IPS DF 6.9 (cell line): ENCODE results near the gene TYW3.
A peak's percentile ranks its signal among the peaks of the same experiment; 100 is the strongest.
"Not testable (repeated sequence)": the region's sequence is repeated elsewhere in the genome, so short reads cannot be mapped to it uniquely, and the experiment has no call there.

Experiments
- DNase-seq: peaks from one replicate; pipeline ENCODE4 v3.0.0-alpha.2; 2013; ENCODE audit warnings: low read depth, low spot score
- H3K27ac ChIP-seq: one replicate; pipeline ENCODE4 v1.5.1; 2013; ENCODE audit warnings: low read length, control low read depth
- H3K27me3 ChIP-seq: 2 replicates; pipeline ENCODE4 v1.6.1; 2013; ENCODE audit warnings: mild to moderate bottlenecking, low read length; ENCODE audit not compliant: control insufficient read depth, insufficient read depth
- H3K36me3 ChIP-seq: 2 replicates; pipeline ENCODE4 v1.6.1; 2013; ENCODE audit warnings: low read length; ENCODE audit not compliant: control insufficient read depth, insufficient read depth
- H3K4me1 ChIP-seq: 2 replicates; pipeline ENCODE4 v1.6.1; 2013; ENCODE audit warnings: low read length; ENCODE audit not compliant: control insufficient read depth, insufficient read depth
- H3K4me3 ChIP-seq: 2 replicates; pipeline ENCODE4 v1.5.1; 2013; ENCODE audit warnings: mild to moderate bottlenecking, low read length
- H3K9me3 ChIP-seq: 2 replicates; pipeline ENCODE4 v1.6.1; 2013; ENCODE audit warnings: low read length, inconsistent platforms; ENCODE audit not compliant: control insufficient read depth, insufficient read depth
- WGBS: extraction: QIAGEN DNeasy Blood & Tissue Kit; methylation state at CpG from one replicate; pipeline ENCODE4 v1.1.7; 2013; ENCODE audit warnings: mixed read lengths, missing lambda C conversion rate; ENCODE audit not compliant: insufficient read length, insufficient coverage; 5-methylcytosine and 5-hydroxymethylcytosine counted together

Gene TYW3

DNA sequence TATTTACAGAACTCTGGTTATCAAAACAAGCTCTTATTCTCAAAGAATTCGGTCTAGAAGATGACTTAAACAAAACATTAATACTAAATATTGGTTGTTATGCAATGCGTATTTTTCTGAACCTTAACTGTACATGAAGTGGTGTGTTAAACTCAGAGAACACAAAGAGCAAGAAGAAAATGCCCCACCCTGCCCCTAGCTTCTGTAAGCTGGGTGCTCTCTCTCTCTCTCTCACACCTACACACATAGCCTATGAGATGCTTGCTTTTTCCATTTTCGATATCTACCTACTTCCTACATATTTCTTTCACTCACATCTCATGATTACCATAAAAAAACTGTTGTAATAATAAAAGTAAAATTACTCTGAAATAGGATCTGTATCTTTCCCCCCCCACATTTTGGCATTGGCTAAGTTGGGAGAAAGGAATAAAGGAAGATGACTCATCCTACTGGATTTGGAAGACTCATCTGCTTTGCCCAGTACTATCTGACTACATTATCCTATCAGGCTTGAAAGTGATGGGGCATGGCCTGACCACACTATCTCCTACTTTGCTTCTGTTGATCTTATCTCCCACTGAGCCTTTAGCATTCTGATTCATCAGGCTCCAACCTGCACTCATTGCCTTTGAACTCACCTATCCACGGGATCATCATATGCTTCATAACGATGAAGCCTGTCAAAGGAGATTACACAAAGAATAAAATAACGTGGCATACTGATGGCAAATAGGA, 3.0 kb upstream of the TYW3 start:
- no peak overlapping the region for H3K27ac ChIP-seq
- no peak for DNase-seq
- WGBS = 100% methylated on average over 1 of the region's 6 CpGs
- no peak overlapping the region for H3K4me3 ChIP-seq
- no peaks in the 10 kb centered on the region for H3K36me3 ChIP-seq
- no peaks in the 10 kb centered on the region for H3K27me3 ChIP-seq
- H3K9me3 ChIP-seq = no peaks in the 10 kb centered on the region
- H3K4me1 ChIP-seq = peaks cover 2% of the 10 kb centered on the region; the same call in 1 of the 2 replicates

DNA sequence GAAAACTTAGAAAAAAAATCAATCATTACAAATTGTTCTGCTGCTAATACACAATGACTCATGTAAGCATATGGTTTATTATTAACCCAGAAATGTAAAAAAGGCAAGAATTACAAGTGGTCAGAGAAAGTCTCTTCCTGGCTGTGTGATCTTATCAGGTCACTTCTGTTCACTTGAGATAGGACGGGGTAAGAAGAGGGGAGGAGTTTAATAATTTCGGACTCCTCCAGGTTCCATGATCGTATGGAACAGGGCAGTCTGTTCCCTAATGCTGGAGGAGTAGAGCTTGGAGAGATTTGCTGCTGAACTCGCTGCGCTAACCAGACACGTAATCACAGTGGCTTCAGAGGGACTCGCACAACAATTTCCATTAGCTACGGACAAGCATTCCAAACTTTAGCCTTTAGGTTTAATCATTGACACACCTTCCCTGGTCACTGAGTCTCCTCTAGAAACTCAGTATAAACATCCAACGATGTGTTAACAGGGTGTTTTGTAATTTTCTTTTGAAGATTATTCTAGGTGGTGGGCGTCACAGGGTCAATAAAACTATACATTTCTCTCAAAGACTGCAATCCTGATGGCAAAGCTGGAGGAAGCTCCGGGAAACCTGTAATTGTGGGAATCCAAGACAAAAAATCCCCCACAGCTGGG, 1.4 kb upstream of the TYW3 start:
- no CpG with 5 or more reads among the region's 11 CpGs for WGBS
- H3K36me3 ChIP-seq = no peaks in the 10 kb centered on the region
- H3K27me3 ChIP-seq = no peaks in the 10 kb centered on the region
- H3K4me3 ChIP-seq = no peak overlapping the region
- H3K4me1 ChIP-seq = peaks cover 2% of the 10 kb centered on the region; the same call in 1 of the 2 replicates
- no peak overlapping the region for H3K27ac ChIP-seq
- no peaks in the 10 kb centered on the region for H3K9me3 ChIP-seq
- DNase-seq = no peak

DNA sequence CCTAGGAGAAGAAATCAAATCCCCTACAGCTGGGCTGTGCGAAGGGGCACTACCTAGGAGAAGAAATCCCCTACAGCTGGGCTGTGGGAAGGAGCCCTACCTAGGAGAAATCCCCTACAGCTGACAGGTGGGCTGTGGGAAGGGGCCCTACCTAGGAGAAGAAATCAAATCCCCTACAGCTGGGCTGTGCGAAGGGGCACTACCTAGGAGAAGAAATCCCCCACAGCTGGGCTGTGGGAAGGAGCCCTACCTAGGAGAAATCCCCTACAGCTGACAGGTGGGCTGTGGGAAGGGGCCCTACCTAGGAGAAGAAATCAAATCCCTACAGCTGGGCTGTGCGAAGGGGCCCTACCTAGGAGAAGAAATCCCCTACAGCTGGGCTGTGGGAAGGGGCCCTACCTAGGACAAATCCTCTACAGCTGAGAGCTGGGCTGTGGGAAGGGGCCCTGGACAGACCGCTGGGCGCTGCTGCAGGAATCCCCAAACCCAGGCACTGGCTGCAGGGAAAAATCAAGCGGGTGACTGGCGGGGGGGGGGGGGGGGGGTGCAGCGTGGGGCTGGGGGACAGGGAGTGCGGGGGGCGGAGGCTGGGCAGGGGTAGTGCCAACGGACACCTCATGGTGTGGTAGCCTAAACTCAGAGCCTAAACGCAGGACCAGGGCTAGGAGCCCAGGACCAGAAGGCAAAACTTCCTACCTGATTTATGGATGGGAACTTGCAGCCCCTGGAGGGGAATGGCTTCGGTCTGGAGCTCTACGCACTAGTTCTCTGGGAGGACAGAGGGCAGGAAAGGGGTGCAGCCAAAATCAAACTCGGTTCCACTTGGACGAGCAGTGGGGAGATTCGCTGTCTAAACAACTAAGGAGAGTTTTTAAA, 643 bp upstream of the TYW3 start:
- not testable (repeated sequence) for H3K9me3 ChIP-seq, H3K4me1 ChIP-seq, H3K27ac ChIP-seq, H3K36me3 ChIP-seq, H3K27me3 ChIP-seq, DNase-seq
- no CpG with 5 or more reads among the region's 17 CpGs for WGBS
- H3K4me3 ChIP-seq = peak overlapping the region; percentile 51; the same call in 1 of the 2 replicates

DNA sequence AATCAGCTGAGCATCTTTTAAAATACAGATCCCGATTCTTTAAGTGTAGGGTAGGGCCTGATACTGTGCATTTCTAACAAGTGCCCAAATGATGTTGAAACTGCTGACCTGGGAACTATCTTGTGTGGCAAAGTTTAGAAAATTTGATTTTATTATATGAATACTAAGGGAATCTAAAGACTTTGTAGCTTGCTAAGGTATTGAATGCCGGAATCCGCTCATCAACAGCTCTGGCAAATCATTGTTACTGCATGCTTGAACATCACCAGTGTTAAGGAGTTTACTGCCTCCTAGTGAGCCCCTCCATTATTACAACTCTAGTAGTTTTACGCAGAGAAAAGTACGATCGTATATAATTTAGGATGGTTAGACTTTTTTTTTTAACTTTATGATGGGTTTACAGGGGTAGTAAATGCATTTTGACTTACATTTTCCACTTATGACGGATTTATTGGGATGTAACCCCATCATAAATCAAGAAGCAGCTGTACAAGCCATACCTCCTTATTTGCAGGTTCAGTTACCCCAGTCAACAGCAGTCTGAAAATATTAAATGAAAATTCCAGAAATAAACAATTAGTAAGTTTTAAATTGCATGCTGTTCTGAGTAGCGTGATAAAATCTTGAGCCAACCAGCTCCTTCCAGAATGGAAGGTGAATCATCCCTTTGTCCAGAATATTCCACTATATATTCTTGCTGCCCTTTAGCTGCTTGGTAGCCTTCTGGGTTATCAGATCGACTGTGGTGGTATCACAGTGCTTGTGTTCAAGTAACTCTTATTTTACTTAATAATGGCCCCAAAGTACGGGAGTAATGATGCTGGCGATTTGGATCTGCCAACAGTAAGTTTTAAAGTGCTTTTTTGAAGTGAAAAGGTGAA, 892 bp downstream of the TYW3 start:
- DNase-seq = no peak
- no CpG with 5 or more reads among the region's 11 CpGs for WGBS
- no peak overlapping the region for H3K27ac ChIP-seq

DNA sequence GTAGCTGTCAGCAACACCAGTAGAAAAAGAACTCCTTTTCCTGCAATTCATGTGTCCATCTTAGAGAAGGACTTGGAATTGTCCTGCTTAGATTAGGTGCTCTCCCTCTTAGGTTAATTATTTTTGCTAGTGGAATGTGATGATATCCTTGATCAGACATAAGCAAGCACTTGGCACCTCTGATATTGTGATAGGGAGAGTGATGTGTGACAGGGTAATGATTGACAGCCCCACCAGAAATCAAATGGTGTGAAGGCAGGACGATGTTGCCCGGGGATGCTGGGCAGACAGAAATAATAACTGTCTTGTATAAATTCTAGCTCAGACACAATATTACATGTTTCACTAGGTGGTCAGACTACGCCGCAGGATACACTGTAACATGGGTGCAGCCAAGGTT, 4.4 kb downstream of the TYW3 start:
- H3K27ac ChIP-seq = no peak overlapping the region
- no peak overlapping the region for H3K4me3 ChIP-seq
- WGBS = no CpG with 5 or more reads among the region's 4 CpGs
- no peaks in the 10 kb centered on the region for H3K27me3 ChIP-seq
- H3K4me1 ChIP-seq = no peaks in the 10 kb centered on the region
- peaks cover 5% of the 10 kb centered on the region; the same call in 1 of the 2 replicates for H3K36me3 ChIP-seq
- DNase-seq = no peak
- no peaks in the 10 kb centered on the region for H3K9me3 ChIP-seq

More for the DNA sequence above, 892 bp downstream of the TYW3 start:
- Histone ChIP-seq H3K27me3 (no peaks in the 10 kb centered on the region), H3K9me3 (no peaks in the 10 kb centered on the region), H3K4me1 (peaks cover 2% of the 10 kb centered on the region; the same call in 1 of the 2 replicates), H3K36me3 (peaks cover 5% of the 10 kb centered on the region; the same call in 1 of the 2 replicates), H3K4me3 (peak overlapping the region; percentile 51; the same call in 1 of the 2 replicates)

DNA sequence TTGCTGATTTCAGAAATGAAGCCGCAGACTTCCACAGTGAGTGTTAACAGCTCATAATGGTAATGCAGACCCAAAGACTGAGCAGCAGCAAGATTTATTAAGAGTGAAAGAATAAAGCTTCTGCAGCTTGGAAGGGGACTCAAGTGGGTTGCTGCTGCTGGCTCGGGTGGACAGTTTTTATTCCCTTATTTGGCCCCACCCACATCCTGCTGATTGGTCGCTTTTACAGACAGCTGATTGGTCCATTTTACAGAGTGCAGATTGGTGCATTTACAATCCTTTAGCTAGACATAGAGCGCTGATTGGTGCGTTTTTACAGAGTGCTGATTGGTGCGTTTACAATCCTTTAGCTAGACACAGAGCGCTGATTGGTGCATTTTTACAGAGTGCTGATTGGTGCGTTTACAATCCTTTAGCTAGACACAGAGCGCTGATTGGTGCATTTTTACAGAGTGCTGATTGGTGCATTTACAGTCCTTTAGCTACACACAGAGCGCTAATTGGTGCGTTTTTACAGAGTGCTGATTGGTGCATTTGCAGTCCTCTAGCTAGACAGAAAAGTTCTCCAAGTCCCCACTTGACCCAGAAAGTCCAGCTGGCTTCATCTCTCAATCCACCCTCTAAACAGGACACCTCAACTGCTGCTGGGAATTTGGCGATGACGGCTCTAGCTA, 7.5 kb downstream of the TYW3 start:
- not testable (repeated sequence) for H3K27me3 ChIP-seq

DNA sequence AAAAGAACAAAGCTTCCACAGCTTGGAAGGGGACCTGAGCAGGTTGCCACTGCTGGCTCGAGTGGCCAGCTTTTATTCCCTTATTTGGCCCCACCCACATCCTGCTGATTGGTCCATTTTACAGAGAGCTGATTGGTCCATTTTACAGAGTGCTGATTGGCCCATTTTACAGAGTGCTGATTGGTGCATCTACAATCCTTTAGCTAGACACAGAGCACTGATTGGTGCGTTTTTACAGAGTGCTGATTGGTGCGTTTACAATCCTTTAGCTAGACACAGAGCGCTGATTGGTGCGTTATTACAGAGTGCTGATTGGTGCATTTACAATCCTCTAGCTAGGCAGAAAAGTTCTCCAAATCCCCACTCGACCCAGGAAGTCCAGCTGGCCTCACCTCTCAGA, 12.3 kb downstream of the TYW3 start:
- not testable (repeated sequence) for H3K36me3 ChIP-seq, H3K27me3 ChIP-seq, DNase-seq, H3K27ac ChIP-seq, H3K4me3 ChIP-seq, H3K4me1 ChIP-seq, H3K9me3 ChIP-seq
- WGBS = no CpG with 5 or more reads among the region's 6 CpGs

More for the DNA sequence above, 7.5 kb downstream of the TYW3 start:
- DNase-seq, H3K36me3 ChIP-seq, H3K4me1 ChIP-seq, H3K27ac ChIP-seq, H3K9me3 ChIP-seq, H3K4me3 ChIP-seq: not testable (repeated sequence)
- no CpG with 5 or more reads among the region's 13 CpGs for WGBS

DNA sequence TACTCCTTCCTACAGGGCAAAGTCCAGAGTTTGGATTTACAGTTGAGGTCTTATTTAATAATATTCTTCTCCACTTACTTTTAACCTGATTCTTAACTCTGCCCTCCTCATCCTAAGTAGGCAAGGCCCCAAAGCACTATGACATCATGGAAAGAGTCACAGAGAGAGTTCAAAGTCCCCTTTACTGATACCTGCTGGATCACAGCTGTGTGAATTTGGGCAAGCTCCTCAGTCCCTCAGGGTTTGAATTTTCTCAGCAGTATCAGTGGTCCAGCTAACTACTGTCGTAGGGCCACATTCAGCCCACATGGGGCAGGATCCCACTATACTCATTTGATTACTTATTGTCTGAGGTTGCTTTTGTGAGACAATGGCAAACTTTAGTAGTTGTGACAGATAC, 16.0 kb downstream of the TYW3 start:
- no peak for DNase-seq
- Histone ChIP-seq H3K36me3 (no peaks in the 10 kb centered on the region), H3K27me3 (no peaks in the 10 kb centered on the region), H3K27ac (no peak overlapping the region), H3K4me1 (no peaks in the 10 kb centered on the region; the same call in 1 of the 2 replicates), H3K4me3 (no peak overlapping the region), H3K9me3 (no peaks in the 10 kb centered on the region)
- no CpG with 5 or more reads among the region's 1 CpG for WGBS

DNA sequence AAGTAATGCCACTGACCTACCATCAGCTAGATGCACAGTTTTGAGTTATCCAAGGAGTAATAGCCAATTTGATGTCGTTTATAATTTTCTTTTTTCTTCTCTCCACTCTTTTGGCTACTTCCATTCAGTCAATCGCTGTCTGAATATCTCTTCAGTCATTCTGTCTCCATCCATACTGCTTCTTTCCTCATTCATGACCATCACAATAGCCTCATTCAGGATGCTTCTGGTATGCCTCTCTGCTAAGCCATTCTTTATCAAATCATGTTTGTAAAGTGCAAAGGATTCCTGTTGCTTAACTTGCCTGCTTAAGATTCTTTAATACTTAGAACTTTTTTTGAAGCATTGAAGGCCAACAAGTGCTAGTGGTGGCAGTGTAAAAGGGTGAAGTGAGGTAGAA, 20.2 kb downstream of the TYW3 start:
- no CpG with 5 or more reads among the region's 2 CpGs for WGBS
- H3K36me3 ChIP-seq = no peaks in the 10 kb centered on the region; the same call in 1 of the 2 replicates

More for the DNA sequence above, 20.2 kb downstream of the TYW3 start:
- no peak for DNase-seq
- H3K4me3 ChIP-seq = no peak overlapping the region
- H3K9me3 ChIP-seq = no peaks in the 10 kb centered on the region; the same call in 1 of the 2 replicates
- H3K27me3 ChIP-seq = no peaks in the 10 kb centered on the region
- H3K4me1 ChIP-seq = no peaks in the 10 kb centered on the region; the same call in 1 of the 2 replicates
- H3K27ac ChIP-seq = no peak overlapping the region
